B cell (primary cell): Measurements from ENCODE around the gene C2orf92. TPM values are rescaled to one million over a fixed set of nuclear protein-coding genes. Genes with fewer than 3 reads are reported as not detected.

Source experiments
- ATAC-seq: fragments of 200-7000 bp; cut with Tn5 transposase; one replicate; pipeline ENCODE4 v1.10.0; 2021; ENCODE audit warnings: low read depth, mild to moderate bottlenecking, moderate number of reproducible peaks, moderate library complexity
- CTCF ChIA-PET: fragments of 350-600 bp; sonication (Branson Sonifier 250); formaldehyde crosslinking; loops from one replicate; lab custom pipeline; 2021; ENCODE audit warnings: antibody characterized with exemption, inconsistent platforms; lab: Charles Lee
- POLR2A ChIA-PET: fragments of 350-600 bp; sonication (Branson Sonifier 250); formaldehyde crosslinking; loops from one replicate; lab custom pipeline; 2021; ENCODE audit warnings: antibody characterized with exemption; lab: Charles Lee
- DNase-seq: peaks from one replicate; pipeline ENCODE4 v3.0.0; 2013
- H2AFZ ChIP-seq: 2 replicates; pipeline ENCODE4 v1.6.1; 2012; ENCODE audit warnings: mild to moderate bottlenecking, low read depth, low read length; ENCODE audit not compliant: insufficient read depth, poor library complexity, severe bottlenecking
- H3K27ac ChIP-seq, 2 donors: 1 replicate in 1 of 2; 2 replicates in 1 of 2; pipeline ENCODE4 v1.5.1; 2012 to 2013; ENCODE audit warnings: low read length in 2 of 2, mild to moderate bottlenecking in 2 of 2, moderate library complexity in 1 of 2
- H3K27me3 ChIP-seq, 4 experiments: fragments of 200-600 bp in 1 of 4; sonication (generic) in 1 of 4; replicated peaks in 1 of 4; 1 replicate in 2 of 4; 2 replicates in 2 of 4; pipeline versions ENCODE4 v1.6.1 to v1.7.0; 2013 to 2016; ENCODE audit warnings: low read length in 3 of 4, mild to moderate bottlenecking in 2 of 4, mixed read lengths in 1 of 4, moderate library complexity in 1 of 4; ENCODE audit not compliant: insufficient read depth in 4 of 4, control insufficient read depth in 3 of 4; ENCODE audit errors: control extremely low read depth in 1 of 4
- H3K36me3 ChIP-seq, 2 experiments: replicated peaks in 1 of 2; 1 replicate in 1 of 2; 2 replicates in 1 of 2; pipeline versions ENCODE4 v1.6.1 to v1.7.1; 2013; ENCODE audit warnings: low read length in 1 of 2; ENCODE audit not compliant: insufficient read depth in 2 of 2, control insufficient read depth in 1 of 2; ENCODE audit errors: control extremely low read depth in 1 of 2, extremely low read depth in 1 of 2
- H3K4me1 ChIP-seq, 2 donors: fragments of 200-600 bp in 1 of 2; sonication (generic) in 1 of 2; 1 replicate in 1 of 2; 2 replicates in 1 of 2; pipeline versions ENCODE4 v1.5.1 to v1.6.1; 2013 to 2017; ENCODE audit warnings: low read length in 2 of 2; ENCODE audit not compliant: control insufficient read depth in 2 of 2, insufficient read depth in 2 of 2
- H3K4me2 ChIP-seq: replicated peaks from 2 replicates; pipeline ENCODE3; 2012; ENCODE audit warnings: mild to moderate bottlenecking, low read depth, low read length; ENCODE audit not compliant: poor library complexity, severe bottlenecking
- H3K4me3 ChIP-seq, 5 experiments: fragments of 200-600 bp in 1 of 5; sonication (generic) in 1 of 5; 1 replicate in 3 of 5; 2 replicates in 2 of 5; pipeline versions ENCODE4 v1.5.1 to v1.7.0; 2011 to 2016; ENCODE audit warnings: low read length in 4 of 5, mild to moderate bottlenecking in 4 of 5, low read depth in 2 of 5, control low read depth in 1 of 5, moderate library complexity in 1 of 5; ENCODE audit not compliant: insufficient read depth in 1 of 5; ENCODE audit errors: control extremely low read depth in 1 of 5, extremely low read depth in 1 of 5
- H3K79me2 ChIP-seq: fragments of 200-600 bp; sonication (generic); one replicate; pipeline ENCODE4 v1.6.0; 2016; ENCODE audit warnings: low read length; ENCODE audit not compliant: control insufficient read depth, insufficient read depth
- H3K9ac ChIP-seq: fragments of 200-600 bp; sonication (generic); 2 replicates; pipeline ENCODE4 v1.6.1; 2017; ENCODE audit warnings: mild to moderate bottlenecking, low read length, moderate library complexity
- H3K9me3 ChIP-seq, 3 donors: one replicate each; pipeline versions ENCODE4 v1.6.1 to v1.7.1; 2013; ENCODE audit warnings: low read length in 2 of 3; ENCODE audit not compliant: control insufficient read depth in 2 of 3, insufficient read depth in 1 of 3; ENCODE audit errors: control extremely low read depth in 1 of 3
- H4K20me1 ChIP-seq: 2 replicates; pipeline ENCODE4 v1.6.0; 2012; ENCODE audit warnings: mild to moderate bottlenecking, low read length; ENCODE audit not compliant: insufficient read depth, control insufficient read depth, poor library complexity, severe bottlenecking
- H3K27ac Mint-ChIP-seq: one replicate; pipeline ENCODE4 v1.8.0; 2021; ENCODE audit warnings: mixed read lengths
- H3K27me3 Mint-ChIP-seq: one replicate; pipeline ENCODE4 v1.8.0; 2021; ENCODE audit warnings: mixed read lengths
- H3K4me1 Mint-ChIP-seq: one replicate; pipeline ENCODE4 v1.8.0; 2021; ENCODE audit warnings: mixed read lengths
- H3K4me3 Mint-ChIP-seq: one replicate; pipeline ENCODE4 v1.8.0; 2021; ENCODE audit warnings: mixed read lengths
- H3K9me3 Mint-ChIP-seq: one replicate; pipeline ENCODE4 v1.8.0; 2022; ENCODE audit warnings: mixed read lengths; ENCODE audit not compliant: insufficient read depth
- EZH2 ChIP-seq: IDR thresholded peaks from 2 replicates; pipeline ENCODE4 v1.6.1; 2012; ENCODE audit warnings: borderline replicate concordance, low read depth, mild to moderate bottlenecking, moderate library complexity, low read length; ENCODE audit not compliant: insufficient read depth, poor library complexity, severe bottlenecking
- WGBS: methylation state at CpG from one replicate; pipeline ENCODE4 v1.1.5; 2013; ENCODE audit warnings: missing lambda C conversion rate; ENCODE audit not compliant: insufficient coverage; 5-methylcytosine and 5-hydroxymethylcytosine counted together
- intact Hi-C: fragments of 100-400 bp; cut with micrococcal nuclease; formaldehyde crosslinking; loops from one replicate; pipeline ENCODE4 v1.10.0; 2022
- polyA plus RNA-seq: library from polyadenylated mRNA; depleted of rRNA; stranded (reverse); fragments of >200 nt; gene quantifications from 2 replicates; pipeline ENCODE4 v1.2.3, GENCODE V29; 2012
- total RNA-seq, 2 donors: library from RNA; stranded (reverse); fragments of 120-200 nt in 1 of 2; gene quantifications; 1 replicate in 1 of 2; 2 replicates in 1 of 2; pipeline versions ENCODE4 v1.2.3 to v1.2.4, GENCODE V29; 2013 to 2022
- TF ChIP-seq, protein P1 (sequence below): fragments of 200-600 bp; IDR thresholded peaks from one replicate; pipeline ENCODE4 v1.8.0; 2022; ENCODE audit warnings: antibody characterized with exemption, mild to moderate bottlenecking

C2orf92 gene
- total and polyA plus RNA-seq, 2 donors (not counting 1 experiment from before 2014, with no cell fraction given), result 15.3 to 18.9 TPM

DNA sequence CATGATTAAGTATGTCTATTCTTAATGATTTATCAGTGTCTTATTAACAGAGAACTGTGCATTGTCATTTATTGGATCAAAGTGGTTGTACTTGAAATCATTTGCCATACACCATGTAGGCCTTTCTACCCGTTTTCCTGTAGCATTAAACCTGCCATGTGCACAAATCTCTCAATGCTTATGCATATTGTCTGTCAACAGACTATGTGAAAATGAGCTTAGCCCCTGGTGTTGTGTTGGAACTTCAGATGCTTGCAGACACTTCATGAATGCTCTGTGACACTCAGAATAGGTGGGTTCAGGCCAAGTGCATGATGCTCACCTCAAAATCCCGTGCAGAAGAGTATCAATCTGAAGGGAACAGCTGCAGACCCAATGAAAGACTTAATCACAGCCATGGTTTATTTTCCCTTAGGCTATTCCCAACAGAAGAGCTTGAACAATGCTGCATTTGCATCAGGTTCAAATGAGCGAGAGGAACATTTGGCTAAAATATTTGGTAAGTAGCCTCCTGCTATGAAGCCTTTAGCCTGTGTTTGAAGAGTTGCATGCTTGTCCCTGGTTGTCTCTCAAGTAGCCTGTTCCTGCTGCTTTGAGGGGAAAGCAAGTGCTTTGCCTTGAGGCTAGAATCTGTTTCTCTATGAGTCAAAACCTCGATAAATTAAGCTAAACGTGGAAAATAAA lies 6.1 kb downstream of the C2orf92 start:
- Mint-ChIP-seq H3K27ac (no peak overlapping the region), H3K4me3 (no peak overlapping the region), H3K4me1 (peaks cover 2% of the 10 kb centered on the region), H3K9me3 (no peaks in the 10 kb centered on the region), H3K27me3 (no peaks in the 10 kb centered on the region)
- Histone ChIP-seq H3K27ac (no peak overlapping the region), H3K4me1 (peaks cover 0 to 5% of the 10 kb centered on the region in 2 donors), H2AFZ (no peak overlapping the region), H3K4me3 (no peak overlapping the region), H3K36me3 (no peaks in the 10 kb centered on the region), H3K79me2 (no peaks in the 10 kb centered on the region), H3K9ac (no peak overlapping the region), H3K27me3 (no peaks in the 10 kb centered on the region), H3K4me2 (no peak overlapping the region), H4K20me1 (no peaks in the 10 kb centered on the region), H3K9me3 (peaks cover 0 to 5% (median 0%) of the 10 kb centered on the region in 3 donors)
- TF ChIP-seq EZH2, result no peak
- TF ChIP-seq, protein P1, sequence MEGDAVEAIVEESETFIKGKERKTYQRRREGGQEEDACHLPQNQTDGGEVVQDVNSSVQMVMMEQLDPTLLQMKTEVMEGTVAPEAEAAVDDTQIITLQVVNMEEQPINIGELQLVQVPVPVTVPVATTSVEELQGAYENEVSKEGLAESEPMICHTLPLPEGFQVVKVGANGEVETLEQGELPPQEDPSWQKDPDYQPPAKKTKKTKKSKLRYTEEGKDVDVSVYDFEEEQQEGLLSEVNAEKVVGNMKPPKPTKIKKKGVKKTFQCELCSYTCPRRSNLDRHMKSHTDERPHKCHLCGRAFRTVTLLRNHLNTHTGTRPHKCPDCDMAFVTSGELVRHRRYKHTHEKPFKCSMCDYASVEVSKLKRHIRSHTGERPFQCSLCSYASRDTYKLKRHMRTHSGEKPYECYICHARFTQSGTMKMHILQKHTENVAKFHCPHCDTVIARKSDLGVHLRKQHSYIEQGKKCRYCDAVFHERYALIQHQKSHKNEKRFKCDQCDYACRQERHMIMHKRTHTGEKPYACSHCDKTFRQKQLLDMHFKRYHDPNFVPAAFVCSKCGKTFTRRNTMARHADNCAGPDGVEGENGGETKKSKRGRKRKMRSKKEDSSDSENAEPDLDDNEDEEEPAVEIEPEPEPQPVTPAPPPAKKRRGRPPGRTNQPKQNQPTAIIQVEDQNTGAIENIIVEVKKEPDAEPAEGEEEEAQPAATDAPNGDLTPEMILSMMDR, result no peak
- CTCF ChIA-PET, result interaction anchor here (0.9 to 1.6 kb wide), 3 partner anchors 9 to 24 kb away, joined by 3 to 5 read pairs (median 3); no protein-coding TSS in a partner anchor
- POLR2A ChIA-PET, result interaction anchor here (0.7 kb wide), 1 partner anchor 13 kb away, joined by 12 read pairs; no protein-coding TSS in a partner anchor
- DNase-seq (no peak), ATAC-seq (no peak)
- intact Hi-C loops, result no loop called here
- 86% methylated on average over 5 of the region's 5 CpGs for WGBS

DNA sequence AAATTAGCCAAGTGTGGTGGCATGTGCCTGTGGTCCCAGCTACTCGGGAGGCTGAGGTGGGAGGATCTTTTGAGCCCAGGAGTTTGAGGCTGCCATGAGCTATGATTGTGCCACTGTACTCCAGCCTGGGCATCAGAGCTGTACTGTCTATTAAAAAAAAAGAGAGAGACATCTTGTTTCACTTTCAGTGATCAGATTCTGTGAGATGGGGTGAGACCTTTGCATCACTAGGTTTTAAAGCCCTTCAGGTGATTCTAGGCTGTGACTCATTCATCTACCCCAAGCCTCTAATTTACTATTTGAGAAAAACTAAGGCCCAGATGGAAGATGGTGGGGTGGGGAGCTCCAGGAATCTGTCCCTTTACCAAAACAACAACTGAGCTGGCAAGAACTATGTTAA lies 7.1 kb downstream of the C2orf92 start:
- H3K4me3 ChIP-seq, result no peak overlapping the region
- ATAC-seq (no peak), DNase-seq (no peak)
- intact Hi-C loops, result no loop called here
- H3K27me3 ChIP-seq, result no peaks in the 10 kb centered on the region
- ChIA-PET CTCF (interaction anchor here (1.6 kb wide), 1 partner anchor 20 kb away, joined by 5 read pairs; no protein-coding TSS in a partner anchor), POLR2A (no interaction called here)
- Mint-ChIP-seq H3K4me1 (peaks cover 2% of the 10 kb centered on the region), H3K27ac (no peak overlapping the region), H3K9me3 (no peaks in the 10 kb centered on the region), H3K4me3 (no peak overlapping the region), H3K27me3 (no peaks in the 10 kb centered on the region)
- no peaks in the 10 kb centered on the region for H3K36me3 ChIP-seq
- no peaks in the 10 kb centered on the region for H3K79me2 ChIP-seq
- no peak overlapping the region for H3K4me2 ChIP-seq
- H3K4me1 ChIP-seq, result peaks cover 0 to 5% of the 10 kb centered on the region in 2 donors
- no peak overlapping the region for H3K9ac ChIP-seq
- no peak overlapping the region for H3K27ac ChIP-seq
- no peak for TF ChIP-seq EZH2
- TF ChIP-seq, protein P1, result no peak
- WGBS, result 100% methylated on average over 1 of the region's 1 CpG
- H4K20me1 ChIP-seq, result no peaks in the 10 kb centered on the region
- H2AFZ ChIP-seq, result no peak overlapping the region
- peaks cover 0 to 5% (median 0%) of the 10 kb centered on the region in 3 donors for H3K9me3 ChIP-seq
